ENCODE results near the gene KHDC4. TPM values are rescaled to one million over a fixed set of nuclear protein-coding genes. Genes with fewer than 3 reads are reported as not detected.
A peak's percentile ranks its signal among the peaks of the same experiment; 100 is the strongest.

KHDC4 gene
- total and polyA plus RNA-seq, 10 of the 15 experiments (the other 5 are each of a cell fraction or from before 2014, with no cell fraction given): 11.7 to 109 (median 41.9) TPM

DNA sequence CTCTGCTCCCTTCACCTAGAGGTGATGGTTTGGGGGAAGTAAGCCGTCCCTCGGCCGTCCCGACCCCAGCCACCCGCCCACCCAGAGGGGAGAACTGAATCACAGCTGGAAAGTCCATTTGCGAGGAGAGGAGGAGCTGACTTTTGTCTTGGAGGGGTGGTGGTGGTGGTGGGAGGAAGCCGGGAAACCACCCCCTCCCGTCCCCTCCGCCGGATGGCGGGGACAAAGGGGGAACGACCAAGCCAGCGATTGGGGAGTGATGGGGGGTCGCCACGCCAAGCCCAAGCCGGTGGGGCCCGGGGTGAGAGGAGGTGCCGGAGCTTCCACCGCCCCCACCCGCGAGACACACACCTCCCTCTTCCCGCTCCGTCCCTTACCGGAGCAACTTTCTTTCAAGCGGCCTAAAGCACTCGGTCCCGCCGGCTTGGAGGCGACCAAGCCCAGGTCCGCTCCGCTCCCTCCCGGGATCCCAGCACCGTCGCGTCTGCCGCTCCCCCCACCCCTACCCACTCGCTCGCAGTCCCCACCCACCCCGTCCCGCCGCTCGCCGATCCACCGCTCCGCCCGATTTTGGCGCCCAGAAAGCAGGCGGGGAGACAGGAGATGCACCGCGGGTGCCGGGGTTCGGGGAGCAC, 43.6 kb upstream of the KHDC4 start (continued):
- TF ChIP-seq MTA2 (IDR thresholded peaks at IDR 0.05; ENCODE audit: low read depth): no peak
- no peak for TF ChIP-seq TCF7 (IDR thresholded peaks at IDR 0.05; ENCODE audit: borderline replicate concordance)
- TF ChIP-seq IKZF2 (IDR thresholded peaks at IDR 0.05): no peak
- TF ChIP-seq JUNB (IDR thresholded peaks at IDR 0.05): no peak
- no peak for TF ChIP-seq MEF2A (IDR thresholded peaks at IDR 0.05; ENCODE audit: insufficient read depth, low read depth, low read length)

DNA sequence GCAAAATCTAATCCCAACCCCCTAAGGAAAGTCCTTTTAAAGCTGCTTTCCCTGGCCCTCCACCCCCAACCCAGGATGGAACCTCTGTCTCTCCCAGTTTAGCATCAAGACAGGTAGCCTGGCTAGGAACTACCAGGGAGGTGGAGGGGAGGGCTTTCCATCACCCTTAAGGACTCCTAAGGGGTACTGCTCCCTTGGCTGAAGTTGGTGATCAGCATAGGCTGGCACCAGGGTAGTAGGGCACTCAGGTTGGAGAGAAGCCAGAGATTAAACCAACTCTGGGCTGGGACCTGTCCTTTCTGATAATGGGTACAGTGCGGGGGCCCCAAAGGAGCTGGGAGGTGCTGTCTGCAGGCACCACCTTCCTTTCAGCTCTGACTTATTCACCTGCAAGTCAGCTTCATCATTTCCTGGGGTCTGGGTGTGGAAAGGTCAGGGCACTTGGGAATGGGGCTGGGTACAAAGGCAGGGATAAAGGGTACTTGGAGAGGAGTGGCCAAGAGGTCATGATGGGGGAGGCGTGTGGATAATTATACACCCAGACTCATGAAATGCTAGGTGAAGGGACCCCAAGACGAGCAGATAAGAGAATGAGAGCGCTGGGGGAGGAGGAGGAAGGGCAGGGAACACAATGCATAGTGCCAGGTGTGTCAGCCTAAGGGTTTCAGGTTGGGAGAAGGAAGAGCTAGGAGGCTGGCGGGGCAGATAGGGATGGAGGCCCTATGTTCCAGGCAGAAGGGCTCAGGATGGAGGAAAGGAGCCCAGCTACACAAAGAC, 42.9 kb upstream of the KHDC4 start:
- H3K36me3 ChIP-seq (ENCODE audit: control insufficient read depth in 2 of 2, insufficient read depth in 2 of 2, low read length in 1 of 2): peaks cover 0 to 2% of the 10 kb centered on the region in 2 experiments; a peak in 1 of 4 replicates
- peaks cover 26% of the 10 kb centered on the region for H3K4me1 ChIP-seq (ENCODE audit: control insufficient read depth, insufficient read depth, low read length)
- TSS peak; percentile 46 for BruUV-seq (replicated peaks)
- ChIA-PET POLR2A (interaction anchor here (0.5 to 14.9 kb wide), 14 partner anchors 9 to 524 kb away, joined by 3 to 273 read pairs (median 6); partner anchors contain the start of genes KHDC4 and RXFP4), CTCF (interaction anchor here (0.7 to 14.7 kb wide), 20 partner anchors 10 to 120 kb away, joined by 3 to 227 read pairs (median 4); partner anchors contain the start of genes KHDC4 and RXFP4), SMC1A (ENCODE audit: uncharacterized antibody, unreplicated experiment) (interaction anchor here (0.6 to 16.7 kb wide), 16 partner anchors 9 to 446 kb away, joined by 3 to 229 read pairs (median 6); partner anchors contain the start of genes KHDC4, RXFP4 and SYT11), RAD21 (ENCODE audit: unreplicated experiment) (interaction anchor here (0.8 to 14.4 kb wide), 15 partner anchors 9 to 174 kb away, joined by 3 to 214 read pairs (median 13); partner anchors contain the start of genes KHDC4, RXFP4 and SYT11)
- H3K4me3 ChIP-seq: peak overlapping the region; percentile 100
- no peak for ATAC-seq
- H3K4me2 ChIP-seq (ENCODE audit: control insufficient read depth, insufficient read depth): peak overlapping the region; percentile 86
- peaks cover 95% of the 10 kb centered on the region for H3K79me2 ChIP-seq (ENCODE audit: control insufficient read depth, insufficient read depth, low read length)
- no peaks in the 10 kb centered on the region for H3K27me3 ChIP-seq (replicated peaks in 1 of 2; ENCODE audit: control insufficient read depth in 2 of 2, insufficient read depth in 2 of 2, low read length in 1 of 2)
- H3K9ac ChIP-seq (ENCODE audit: control insufficient read depth, insufficient read depth, low read length): peak overlapping the region; percentile 95
- peak overlapping the region; percentile 97 for H3K27ac ChIP-seq (ENCODE audit: control insufficient read depth, insufficient read depth)
- peaks cover 4% of the 10 kb centered on the region; the same call in 1 of the 2 replicates for H4K20me1 ChIP-seq (ENCODE audit: control insufficient read depth, insufficient read depth)
- peak in 1 of 2 experiments; percentile 26; a peak in 1 of 4 replicates for TF ChIP-seq IKZF2 (IDR thresholded peaks at IDR 0.05)
- TF ChIP-seq POLR2AphosphoS5 (IDR thresholded peaks at IDR 0.05; ENCODE audit: low read length): peak; percentile 76; the same call in 1 of the 2 replicates
- no peak for TF ChIP-seq ASH2L (IDR thresholded peaks at IDR 0.05; ENCODE audit: borderline replicate concordance, low read depth)
- in situ Hi-C loops (cut with MboI): no loop called here
- H3K9me3 ChIP-seq (replicated peaks; ENCODE audit: control insufficient read depth, insufficient read depth, low read length): no peaks in the 10 kb centered on the region
- no peak for DNase-seq (ENCODE audit: low read depth, low spot score)
- H2AFZ ChIP-seq (ENCODE audit: control insufficient read depth, low read depth, low read length): no peak overlapping the region
- FAIRE-seq: no peak
- WGBS (ENCODE audit: insufficient coverage, insufficient replicate concordance, low lambda C conversion rate, missing lambda C conversion rate): 7% methylated on average over 5 of the region's 5 CpGs
- intact Hi-C loops (cut with micrococcal nuclease; ENCODE audit: unreplicated experiment): loop anchor here (2.0 to 5.0 kb wide), 3 partner anchors 18 to 75 kb away; partner anchors contain the start of genes LAMTOR2 and UBQLN4
